GM12878 (cell line): ENCODE results near the gene RAPGEF6. TPM values are rescaled to one million over a fixed set of nuclear protein-coding genes. Genes with fewer than 3 reads are reported as not detected.

Source experiments
- ATAC-seq: fragments of 200-7000 bp; cut with Tn5 transposase; 3 replicates; pipeline ENCODE4 v1.9.1; 2020; ENCODE audit warnings: mild to moderate bottlenecking, moderate library complexity
- BruUV-seq: library from RNA; stranded (reverse); fragments of 400-500 nt; replicated peaks from 2 replicates; lab custom pipeline; 2021; lab: Mats Ljungman, UMichigan
- CTCF ChIA-PET: fragments of 300-600 bp; sonication (Branson Sonifier 250); formaldehyde crosslinking; extraction: SDS; loops from one replicate; lab custom pipeline; 2021; ENCODE audit warnings: inconsistent platforms; lab: Yijun Ruan, JAX
- POLR2A ChIA-PET: fragments of 350-600 bp; formaldehyde crosslinking; extraction: SDS; loops from one replicate; lab custom pipeline; 2021; ENCODE audit warnings: inconsistent platforms; lab: Charles Lee
- RAD21 ChIA-PET: fragments of 300-600 bp; sonication (Branson Sonifier 250); formaldehyde crosslinking; loops from one replicate; lab custom pipeline; 2023; ENCODE audit warnings: antibody characterized with exemption; ENCODE audit not compliant: unreplicated experiment; lab: Charles Lee
- SMC1A ChIA-PET: fragments of 300-600 bp; sonication (Branson Sonifier 250); formaldehyde crosslinking; loops from one replicate; lab custom pipeline; 2023; ENCODE audit not compliant: unreplicated experiment, uncharacterized antibody; lab: Charles Lee
- DNase-seq: peaks from one replicate; pipeline ENCODE4 v3.0.0-alpha.2; 2011; ENCODE audit warnings: low read depth, low spot score
- FAIRE-seq: peaks from 3 replicates; lab custom pipeline; 2011; peaks lifted over from hg19 to GRCh38; lab: Jason Lieb, UNC
- H2AFZ ChIP-seq: 2 replicates; pipeline ENCODE4 v1.6.0; 2011; ENCODE audit warnings: low read depth, low read length, control low read depth; ENCODE audit not compliant: control insufficient read depth
- H3K27ac ChIP-seq: 2 replicates; pipeline ENCODE4 v1.5.1; 2011; ENCODE audit warnings: control low read depth; ENCODE audit not compliant: control insufficient read depth, insufficient read depth
- H3K27me3 ChIP-seq, 2 experiments: replicated peaks in 1 of 2; 2 replicates each; pipeline versions ENCODE4 v1.6.0 to v1.6.1; 2011; ENCODE audit warnings: low read length in 1 of 2; ENCODE audit not compliant: control insufficient read depth in 2 of 2, insufficient read depth in 2 of 2
- H3K36me3 ChIP-seq, 2 experiments: 2 replicates each; pipeline ENCODE4 v1.5.1; 2011; ENCODE audit warnings: low read length in 1 of 2; ENCODE audit not compliant: control insufficient read depth in 2 of 2, insufficient read depth in 2 of 2
- H3K4me1 ChIP-seq: 2 replicates; pipeline ENCODE4 v1.6.1; 2011; ENCODE audit warnings: mild to moderate bottlenecking, low read length, moderate library complexity, mixed read lengths; ENCODE audit not compliant: control insufficient read depth, insufficient read depth
- H3K4me2 ChIP-seq: 2 replicates; pipeline ENCODE4 v1.6.0; 2011; ENCODE audit warnings: control low read depth; ENCODE audit not compliant: control insufficient read depth, insufficient read depth
- H3K4me3 ChIP-seq: fragments of 200-600 bp; sonication (generic); 2 replicates; pipeline ENCODE4 v1.5.1; 2016
- H3K79me2 ChIP-seq: 2 replicates; pipeline ENCODE4 v1.6.0; 2011; ENCODE audit warnings: low read length; ENCODE audit not compliant: control insufficient read depth, insufficient read depth
- H3K9ac ChIP-seq: 2 replicates; pipeline ENCODE4 v1.8.0; 2011; ENCODE audit warnings: low read length, control low read depth, mixed read lengths; ENCODE audit not compliant: control insufficient read depth, insufficient read depth
- H3K9me3 ChIP-seq: replicated peaks from 3 replicates; pipeline ENCODE4 v1.5.1; 2011; ENCODE audit warnings: mild to moderate bottlenecking, low read length; ENCODE audit not compliant: control insufficient read depth, insufficient read depth
- H4K20me1 ChIP-seq: 2 replicates; pipeline ENCODE4 v1.6.0; 2011; ENCODE audit not compliant: control insufficient read depth, insufficient read depth
- NFYA ChIP-seq: IDR thresholded peaks from 2 replicates; pipeline ENCODE4 v1.6.1; 2011; ENCODE audit warnings: low read depth, mild to moderate bottlenecking, low read length, improper control_type of control experiment, borderline replicate concordance
- SUZ12 ChIP-seq: fragments of 200-600 bp; sonication (generic); IDR thresholded peaks from one replicate; pipeline ENCODE4 v1.6.1; 2018; ENCODE audit warnings: antibody characterized with exemption, mild to moderate bottlenecking; ENCODE audit not compliant: unreplicated experiment
- ZBTB11 ChIP-seq: fragments of 450-650 bp; formaldehyde crosslinking; IDR thresholded peaks from 2 replicates; pipeline ENCODE4 v1.5.0; 2022; ENCODE audit warnings: mild to moderate bottlenecking, missing genetic modification characterization
- ZBTB40 ChIP-seq: fragments of 450-650 bp; IDR thresholded peaks from 2 replicates; pipeline ENCODE4 v1.6.1; 2016; ENCODE audit warnings: mild to moderate bottlenecking, moderate library complexity, borderline replicate concordance
- ZNF217 ChIP-seq: fragments of 450-650 bp; IDR thresholded peaks from 2 replicates; pipeline ENCODE4 v1.6.1; 2017; ENCODE audit warnings: antibody characterized with exemption, mild to moderate bottlenecking
- ZNF274 ChIP-seq: IDR thresholded peaks from one replicate; pipeline ENCODE4 v1.8.0; 2011; ENCODE audit not compliant: insufficient read length, insufficient read depth
- WGBS: methylation state at CpG from one replicate; pipeline ENCODE4 v1.1.6; 2016; ENCODE audit warnings: low lambda C conversion rate; ENCODE audit not compliant: insufficient replicate concordance, insufficient coverage; ENCODE audit errors: missing lambda C conversion rate; 5-methylcytosine and 5-hydroxymethylcytosine counted together
- in situ Hi-C: fragments of 300-500 bp; cut with MboI; formaldehyde crosslinking; loops from 9 replicates; pipeline ENCODE4 v1.14.3; 2018; ENCODE audit warnings: mixed read lengths
- intact Hi-C: fragments of 100-400 bp; cut with micrococcal nuclease; formaldehyde crosslinking; loops from one replicate; pipeline ENCODE4 v1.14.2; 2022; ENCODE audit not compliant: unreplicated experiment
- polyA plus RNA-seq, 11 experiments: library from polyadenylated mRNA; depleted of rRNA in 4 of 11; unstranded in 6 of 11; stranded (reverse) in 5 of 11; fragments of >200 nt; fragmentation: Nextera tagmentation in 4 of 11; fragmentation: Illumina TruSeq in 1 of 11; extraction: Ambion mirVana in 4 of 11; extraction: Trizol in 1 of 11; gene quantifications; 1 replicate in 1 of 11; 2 replicates in 10 of 11; pipeline versions ENCODE4 v1.2.1 to v1.2.3, GENCODE V29; 2011 to 2016; ENCODE audit warnings: inconsistent platforms in 2 of 11, missing spikeins in 2 of 11, low read depth in 1 of 11
- total RNA-seq, 4 experiments: library from RNA; depleted of rRNA in 3 of 4; stranded (reverse); fragments of >200 nt in 3 of 4; fragmentation: Illumina TruSeq in 1 of 4; extraction: Trizol in 1 of 4; gene quantifications; 2 replicates each; pipeline versions ENCODE4 v1.2.1 to v1.2.3, GENCODE V29; 2013 to 2021

The RAPGEF6 gene
- total and polyA plus RNA-seq, 10 of the 15 experiments (the other 5 are each of a cell fraction or from before 2014, with no cell fraction given), result 2.9 to 24.0 (median 14.2) TPM

- 60% methylated on average over 4 of the region's 5 CpGs for WGBS
- TF ChIP-seq SUZ12, result no peak
- TF ChIP-seq ZNF217, result no peak
- no peak for TF ChIP-seq ZBTB40
- TF ChIP-seq NFYA, result no peak
- no peak for TF ChIP-seq ZBTB11
- no peak for TF ChIP-seq ZNF274
- H4K20me1 ChIP-seq, result no peaks in the 10 kb centered on the region
- H3K36me3 ChIP-seq, result peaks cover 8 to 33% of the 10 kb centered on the region in 2 experiments
- H3K4me2 ChIP-seq, result 0 out of 2 replicates have a peak overlapping the region, but pooled peaks have one; percentile 23
- no peaks in the 10 kb centered on the region for H3K9me3 ChIP-seq
- no TSS peak for BruUV-seq
- in situ Hi-C loops, result no loop called here
- H2AFZ ChIP-seq, result no peak overlapping the region
- H3K4me3 ChIP-seq, result no peak overlapping the region
- H3K4me1 ChIP-seq, result peaks cover 33% of the 10 kb centered on the region
- SMC1A ChIA-PET, result interaction anchor here (0.7 to 4.1 kb wide), 5 partner anchors 10 to 143 kb away, joined by 3 to 42 read pairs (median 3); no protein-coding TSS in a partner anchor
- POLR2A ChIA-PET, result interaction anchor here (0.6 to 2.5 kb wide), 4 partner anchors 8 to 306 kb away, joined by 3 to 8 read pairs (median 6); no protein-coding TSS in a partner anchor
- FAIRE-seq (no peak), ATAC-seq (0 out of 3 replicates have a peak, but pooled peaks have one; percentile 8), DNase-seq (no peak)
- CTCF ChIA-PET, result interaction anchor here (0.6 to 1.6 kb wide), 4 partner anchors 14 to 670 kb away, joined by 3 to 4 read pairs (median 4); no protein-coding TSS in a partner anchor
- RAD21 ChIA-PET, result interaction anchor here (0.5 to 4.4 kb wide), 9 partner anchors 9 to 225 kb away, joined by 3 to 29 read pairs (median 4); no protein-coding TSS in a partner anchor
- H3K27me3 ChIP-seq, result no peaks in the 10 kb centered on the region
- peaks cover 11% of the 10 kb centered on the region for H3K79me2 ChIP-seq
- H3K9ac ChIP-seq, result no peak overlapping the region
- intact Hi-C loops, result no loop called here
- H3K27ac ChIP-seq, result peak overlapping the region; percentile 55; the same call in 1 of the 2 replicates
Measured at GRCh38 chr5:131393498-131393968, 241.5 kb downstream of the RAPGEF6 start.
